ENCODE measurements around the gene ANGEL1.
A peak's percentile ranks its signal among the peaks of the same experiment; 100 is the strongest.

ANGEL1 gene

GRCh38 chr14:76812422-76813383 lies at the start of gene ANGEL1:
Gene ANGEL1, minus strand, starts transcription at chr14:76812882. Its CDS starts 55 bp downstream, at chr14:76812827.
- DNase-seq (ENCODE audit: low read depth): peak; percentile 96

DNA sequence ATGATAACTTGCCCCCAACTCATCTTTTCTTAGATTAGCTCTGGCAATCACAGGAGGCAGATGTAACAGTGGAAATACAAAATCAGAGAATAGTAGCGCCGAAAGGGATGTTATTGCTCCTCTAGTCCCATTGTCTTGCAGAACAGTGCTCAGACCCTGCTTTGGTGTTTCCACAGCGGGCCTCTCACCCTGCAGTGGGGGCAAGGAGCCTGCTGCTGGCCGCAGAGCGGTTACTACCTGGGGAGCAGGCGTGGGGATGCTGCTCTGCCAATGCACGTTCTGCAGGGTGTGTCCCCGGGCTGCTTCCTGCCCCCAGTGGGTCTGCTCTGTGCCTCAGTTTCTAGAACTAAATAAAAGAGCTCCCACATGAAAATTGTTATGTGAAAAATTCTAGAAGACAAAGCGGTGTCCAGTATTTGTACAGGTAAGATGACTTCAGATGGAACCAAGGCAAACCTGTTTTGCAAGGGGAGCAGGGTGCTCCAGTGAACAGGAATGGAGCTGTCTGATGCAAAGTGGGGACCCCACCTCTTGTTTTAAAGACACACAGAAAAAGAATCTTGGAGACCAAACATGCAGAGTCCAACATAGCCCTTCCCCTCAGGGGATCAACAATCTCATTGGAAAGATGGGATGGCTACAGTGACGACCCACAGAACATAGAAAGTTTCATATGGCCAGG lies 49.0 kb upstream of the ANGEL1 start:
- no peak for DNase-seq (ENCODE audit: low read depth)

DNA sequence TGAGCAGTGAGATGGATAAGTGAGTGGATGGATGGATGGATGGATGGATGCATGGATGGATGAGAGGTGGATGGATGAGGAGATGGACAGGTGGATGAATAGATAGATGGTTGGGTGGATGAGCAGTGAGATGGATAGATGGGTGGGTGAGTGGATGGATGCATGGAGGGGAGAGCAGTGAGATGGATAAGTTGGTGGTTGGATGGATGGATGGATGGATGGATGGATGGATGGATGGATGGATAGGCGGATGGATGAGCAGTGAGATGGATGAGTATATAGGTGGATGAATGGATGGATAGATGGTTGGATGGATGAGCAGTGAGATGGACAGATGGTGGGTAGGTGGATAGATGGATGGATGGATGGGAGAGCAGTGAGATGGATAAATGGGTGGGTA lies 44.1 kb upstream of the ANGEL1 start:
- no peak for DNase-seq (ENCODE audit: low read depth)

DNA sequence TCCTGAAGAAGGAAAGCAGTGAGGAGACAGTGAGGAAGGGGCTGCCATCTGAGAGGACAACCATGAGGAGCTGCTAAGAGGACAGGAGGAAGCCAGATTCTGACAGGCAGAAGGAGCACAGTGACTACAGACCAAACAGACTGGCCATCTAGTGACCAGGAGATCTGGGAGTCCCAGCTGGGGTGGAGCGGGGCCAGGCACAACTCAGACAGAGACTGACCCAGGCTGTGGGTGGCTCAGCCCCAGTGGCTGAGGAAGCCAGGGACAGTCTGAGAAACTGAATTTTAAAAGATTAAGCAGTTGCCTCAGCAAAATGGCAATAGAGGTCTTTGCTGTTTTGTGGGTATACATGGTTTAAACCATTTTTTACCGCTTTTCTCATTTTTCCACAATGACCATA lies 42.4 kb upstream of the ANGEL1 start:
- no peak for DNase-seq (ENCODE audit: low read depth)

GRCh38 chr14:76848879-76849278 lies 36.2 kb upstream of the ANGEL1 start:
- DNase-seq (ENCODE audit: low read depth): no peak

- DNase-seq (ENCODE audit: low read depth): no peak
Observed at GRCh38 chr14:76846331-76847047, 33.8 kb upstream of the ANGEL1 start.

- peak; percentile 37 for DNase-seq (ENCODE audit: low read depth)
Observed at GRCh38 chr14:76844223-76844622, 31.5 kb upstream of the ANGEL1 start.

GRCh38 chr14:76842414-76842813 lies 29.7 kb upstream of the ANGEL1 start:
- DNase-seq (ENCODE audit: low read depth): no peak

- DNase-seq (ENCODE audit: low read depth): no peak
Observed at GRCh38 chr14:76837524-76837923, 24.8 kb upstream of the ANGEL1 start.

- no peak for DNase-seq (ENCODE audit: low read depth)
Observed at GRCh38 chr14:76836029-76836630, 23.4 kb upstream of the ANGEL1 start.

GRCh38 chr14:76834241-76834661 lies 21.6 kb upstream of the ANGEL1 start:
- no peak for DNase-seq (ENCODE audit: low read depth)

DNA sequence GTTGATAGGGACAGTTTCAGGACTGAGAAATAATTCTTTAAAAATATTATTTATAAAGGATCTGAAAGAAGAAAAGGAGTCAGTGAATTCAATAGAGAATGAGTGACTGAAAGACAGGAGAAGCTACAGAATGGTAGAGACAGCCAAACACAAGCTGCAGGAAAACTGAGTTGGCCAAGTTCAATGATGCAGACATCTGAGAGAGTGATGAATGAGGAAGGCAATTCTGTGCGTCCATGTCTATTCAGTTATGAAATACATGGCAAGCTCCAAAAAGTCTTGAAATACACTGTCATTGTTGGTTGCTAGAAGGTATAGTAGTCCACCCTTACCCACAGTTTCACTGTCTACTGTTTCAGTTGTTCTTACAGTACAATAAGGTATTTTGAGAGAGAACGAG lies 20.3 kb upstream of the ANGEL1 start:
- DNase-seq (ENCODE audit: low read depth): no peak

- DNase-seq (ENCODE audit: low read depth): no peak
Observed at GRCh38 chr14:76832503-76832988, 19.9 kb upstream of the ANGEL1 start.

DNA sequence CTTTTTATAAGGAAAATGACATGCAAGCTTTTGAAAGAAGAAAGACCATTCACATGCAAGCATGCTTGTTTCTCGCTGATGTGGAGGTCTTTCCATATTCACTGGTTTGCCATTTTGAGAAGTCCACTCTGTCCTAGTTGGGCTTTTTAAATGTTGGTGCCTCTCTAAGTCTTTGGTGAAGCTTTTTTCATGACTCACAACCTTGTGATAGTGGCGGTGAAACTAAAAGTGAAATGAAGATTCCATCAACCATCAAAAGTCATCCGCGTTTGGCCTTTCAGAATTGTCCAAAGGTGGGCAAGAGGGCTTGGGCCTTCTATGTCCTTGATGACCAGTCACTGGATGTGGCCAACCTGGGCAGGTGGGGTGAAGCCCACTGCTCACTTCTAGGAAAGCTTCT lies 17.9 kb upstream of the ANGEL1 start:
- DNase-seq (ENCODE audit: low read depth): no peak

GRCh38 chr14:76829650-76830421 lies 17.2 kb upstream of the ANGEL1 start:
- no peak for DNase-seq (ENCODE audit: low read depth)

DNA sequence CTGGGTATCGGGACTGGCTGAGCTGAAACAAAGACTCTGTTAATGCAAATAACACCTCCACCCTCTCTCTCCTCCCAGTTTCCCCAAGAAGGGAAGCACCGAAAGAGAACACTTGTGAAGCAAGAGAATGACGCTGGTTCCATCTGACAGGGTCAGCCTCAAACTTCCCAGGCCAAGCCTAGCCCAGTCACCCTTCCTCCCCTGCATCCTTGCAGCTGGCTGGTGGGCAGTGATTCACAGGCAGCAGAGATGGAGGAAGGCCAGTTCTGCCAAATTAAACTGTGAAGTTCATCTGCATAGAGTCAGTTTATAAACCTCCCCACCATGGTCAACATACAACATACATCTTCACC lies 16.3 kb upstream of the ANGEL1 start:
- no peak for DNase-seq (ENCODE audit: low read depth)

- no peak for DNase-seq (ENCODE audit: low read depth)
Observed at GRCh38 chr14:76828339-76829012, 15.8 kb upstream of the ANGEL1 start.

DNA sequence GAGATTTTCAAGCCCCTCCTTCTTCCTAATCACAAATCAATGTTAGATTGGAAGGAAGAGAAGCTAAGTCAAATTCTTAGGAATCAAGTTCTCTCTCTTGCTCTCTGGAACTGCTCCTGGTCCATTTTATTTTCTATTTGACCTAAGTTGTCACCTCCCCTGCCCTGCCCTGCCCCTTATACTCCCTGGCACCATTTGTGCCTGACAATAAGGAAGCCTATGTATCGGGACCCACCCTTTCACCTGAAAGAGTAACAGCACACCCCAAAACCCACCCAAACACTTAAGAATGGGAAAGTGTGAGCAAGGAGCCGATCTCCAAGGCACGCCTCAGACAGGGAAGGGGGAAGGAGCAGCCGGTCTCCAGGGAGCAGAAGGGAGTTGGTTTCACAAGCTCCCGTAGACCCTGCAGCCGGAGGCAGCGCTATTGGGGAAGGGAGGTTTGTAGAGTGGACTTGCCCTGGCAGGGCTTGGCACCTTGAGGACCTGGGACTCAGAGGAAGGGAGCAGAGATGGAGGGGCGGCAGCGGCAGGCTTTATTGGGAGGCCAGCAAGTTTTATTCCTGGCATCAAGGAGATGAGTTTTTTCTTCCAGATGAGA lies 15.1 kb upstream of the ANGEL1 start:
- DNase-seq (ENCODE audit: low read depth): no peak

- DNase-seq (ENCODE audit: low read depth): no peak
Observed at GRCh38 chr14:76826122-76826521, 13.4 kb upstream of the ANGEL1 start, which contains the start of gene LRRC74A. Gene LRRC74A, plus strand, starts transcription at chr14:76826408. Its CDS starts 290 bp downstream, at chr14:76826698.

- DNase-seq (ENCODE audit: low read depth): no peak
Observed at GRCh38 chr14:76820700-76821099, 8.0 kb upstream of the ANGEL1 start.

Data from stimulated activated CD8-positive, alpha-beta memory T cell treated with anti-CD3 and anti-CD28 coated beads, Interleukin-7, amount 100 ng/mL, for 24 hours (primary cell).